ENCODE data around the gene SCN1B.
A peak's percentile ranks its signal among the peaks of the same experiment; 100 is the strongest.
"Not testable (repeated sequence)": the region's sequence is repeated elsewhere in the genome, so short reads cannot be mapped to it uniquely, and the experiment has no call there.

Gene SCN1B

DNA sequence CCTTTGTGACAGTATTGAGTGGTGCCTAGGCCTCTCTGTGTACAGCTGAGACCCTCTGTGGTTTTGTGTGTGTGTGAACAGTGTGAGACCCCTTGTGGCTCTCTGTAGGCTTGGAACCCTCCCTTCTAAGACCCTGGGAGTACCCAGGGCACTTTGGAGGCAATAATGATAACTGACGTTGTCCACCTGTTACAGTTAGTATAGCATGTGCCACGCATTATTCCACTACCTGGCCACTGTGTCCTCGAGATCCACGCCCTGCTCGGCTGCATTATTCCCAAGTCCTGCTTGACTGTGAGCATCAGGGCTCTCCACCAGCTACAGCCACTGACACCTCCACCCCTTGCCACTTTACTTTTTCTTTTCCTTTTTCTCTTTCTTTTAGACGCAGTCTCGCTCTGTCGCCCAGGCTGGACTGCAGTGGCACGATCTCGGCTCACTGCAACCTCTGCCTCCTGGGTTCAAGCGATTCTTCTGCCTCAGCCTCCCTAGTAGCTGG is 28.2 kb upstream of the SCN1B start:
- no peak for DNase-seq

DNA sequence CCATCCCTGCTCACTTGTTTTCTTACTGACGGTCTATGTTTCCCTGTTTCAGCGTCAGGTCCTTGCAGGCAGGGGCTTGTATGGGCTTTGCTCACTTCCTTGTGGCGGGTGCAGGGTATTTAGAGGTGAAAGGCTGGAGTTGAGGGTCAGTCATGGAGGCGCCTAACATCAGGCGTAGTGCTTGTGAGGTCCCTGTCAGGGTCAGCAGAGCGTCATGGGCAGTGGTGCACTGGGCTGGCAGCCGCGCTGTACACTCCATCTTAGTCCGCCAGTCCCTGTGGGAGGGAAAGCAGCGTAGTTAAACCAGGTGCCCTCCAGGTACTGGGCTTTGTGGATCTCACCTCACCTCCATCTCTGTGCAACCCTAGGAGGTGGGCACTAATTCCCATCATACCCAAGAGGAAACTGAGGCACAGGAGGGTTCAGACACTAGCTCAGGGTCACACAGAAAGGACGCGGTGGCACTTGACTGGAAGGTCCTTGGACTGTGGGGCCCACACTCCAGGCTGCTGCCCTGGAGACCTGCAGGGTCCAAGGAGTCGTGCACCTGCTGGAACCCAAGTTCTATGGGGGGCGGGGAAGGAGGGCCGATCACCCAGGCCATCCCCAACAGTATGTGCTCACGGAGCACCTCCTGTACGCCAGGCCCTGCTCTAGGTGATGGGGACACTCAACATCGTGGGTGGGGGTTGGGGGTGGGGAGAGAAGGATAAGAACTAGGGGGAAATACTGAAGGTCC is 25.6 kb upstream of the SCN1B start:
- no peak for DNase-seq

DNA sequence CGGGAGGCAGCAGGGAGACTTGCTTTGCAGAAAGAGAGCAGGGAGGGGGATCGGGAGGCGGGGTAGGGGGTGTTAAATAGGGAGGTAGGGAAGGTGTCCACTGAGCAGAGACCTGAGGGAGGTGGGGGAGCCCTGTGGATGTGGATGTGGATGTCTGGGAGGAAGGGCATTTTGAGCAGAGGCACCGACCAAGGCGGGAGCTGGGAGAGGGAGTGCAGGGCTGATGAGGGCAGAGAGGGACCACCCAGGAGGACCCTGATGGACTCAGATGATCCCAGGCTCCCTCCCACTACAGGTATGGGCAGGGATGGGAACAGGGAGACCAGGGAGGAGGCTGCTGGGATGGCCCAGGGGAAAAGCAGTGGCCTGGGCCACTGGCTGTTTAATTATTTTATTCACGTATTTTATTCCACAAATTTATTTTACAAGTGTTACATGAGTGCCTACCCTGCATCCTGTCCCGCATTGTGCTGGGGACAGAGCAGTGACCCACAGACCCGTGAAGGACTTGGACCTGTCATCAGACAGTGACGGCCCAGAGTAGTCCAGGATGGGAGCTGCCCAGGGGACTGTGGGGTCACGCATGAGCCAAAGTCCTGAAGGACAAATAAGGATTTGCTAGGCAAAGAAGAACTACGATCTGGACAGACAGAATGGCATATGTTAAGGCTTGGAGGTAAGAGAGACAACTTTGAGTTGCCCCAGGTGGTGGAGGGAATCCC is 24.9 kb upstream of the SCN1B start:
- no peak for DNase-seq

DNA sequence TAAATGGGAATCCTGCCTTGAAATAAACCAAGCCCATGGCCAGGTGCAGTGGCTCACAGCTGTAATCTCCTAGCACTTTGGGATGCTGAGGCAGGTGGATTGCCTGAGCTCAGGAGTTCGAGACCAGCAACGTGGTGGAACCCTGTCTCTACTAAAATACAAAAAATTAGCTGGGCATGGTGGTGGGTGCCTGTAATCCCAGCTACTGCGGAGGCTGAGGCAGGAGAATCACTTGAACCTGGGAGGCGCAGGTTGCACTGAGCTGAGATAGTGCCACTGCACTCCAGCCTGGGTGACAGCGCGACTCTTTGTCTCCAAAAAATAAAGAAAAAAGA is 24.3 kb upstream of the SCN1B start:
- not testable (repeated sequence) for DNase-seq

DNA sequence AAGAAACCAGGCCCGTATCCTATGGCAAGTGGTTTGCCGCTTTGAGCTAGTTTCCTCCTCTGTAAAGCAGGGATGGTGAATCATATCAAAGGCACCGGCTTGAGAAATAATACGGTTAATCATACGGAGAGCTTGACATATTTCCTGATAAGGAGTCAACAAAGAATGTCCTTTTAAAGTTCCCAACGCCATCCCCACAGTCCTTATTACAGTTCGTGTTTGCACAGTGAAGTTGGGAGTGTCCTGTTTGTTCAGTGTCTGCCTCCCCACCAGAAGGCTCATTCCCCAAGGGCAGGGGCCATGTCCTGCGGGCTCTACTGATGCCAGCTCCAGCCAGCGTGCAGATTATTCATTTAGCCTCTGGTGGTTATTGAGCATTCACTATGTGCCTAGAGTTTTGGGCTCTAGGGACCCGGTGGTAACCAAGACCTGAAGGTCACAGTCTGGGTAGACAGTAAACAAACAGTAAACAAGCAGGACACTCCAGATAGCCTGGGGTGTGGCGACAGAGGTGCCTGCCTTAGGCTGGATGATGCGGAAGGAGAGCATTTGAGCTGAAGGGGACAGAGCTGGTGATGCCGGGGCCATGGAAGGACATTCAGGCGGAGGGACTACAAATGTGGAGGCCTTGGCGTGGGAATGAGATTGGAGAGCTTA is 23.8 kb upstream of the SCN1B start:
- DNase-seq = no peak

DNA sequence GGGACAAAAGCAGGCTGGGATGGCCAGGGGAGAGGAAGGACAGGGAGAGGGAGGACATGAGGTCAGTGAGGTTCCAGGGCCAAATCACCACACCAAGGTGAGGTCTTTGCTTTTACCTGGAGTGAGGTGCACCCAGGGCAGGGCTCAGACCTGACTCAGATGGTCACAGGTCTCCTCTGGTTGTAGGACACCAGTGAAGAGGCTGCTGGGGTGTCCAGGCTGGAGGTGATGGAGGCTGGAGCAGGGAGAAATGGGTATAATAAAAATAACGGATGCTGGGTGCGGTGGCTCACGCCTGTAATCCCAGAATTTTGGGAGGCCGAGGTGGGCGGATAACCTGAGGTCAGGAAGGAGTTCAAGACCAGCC is 23.3 kb upstream of the SCN1B start:
- DNase-seq = no peak

DNA sequence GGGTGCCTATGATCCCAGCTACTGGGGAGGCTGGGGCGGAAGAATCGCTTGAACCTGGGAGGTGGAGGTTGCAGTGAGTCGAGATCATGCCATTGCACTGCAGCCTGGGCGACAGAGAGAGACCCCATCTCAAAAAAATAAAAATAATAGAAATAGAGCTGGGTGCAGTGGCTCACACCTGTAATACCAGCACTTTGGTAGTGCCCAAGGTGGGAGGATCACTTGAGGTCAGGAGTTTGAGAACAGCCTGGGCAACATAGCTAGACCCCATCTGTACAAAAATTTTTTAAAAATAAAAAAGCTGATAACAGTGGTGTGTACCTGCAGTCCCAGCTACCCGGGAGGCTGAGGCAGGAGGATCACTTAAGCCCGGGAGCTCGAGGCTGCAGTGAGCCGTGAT is 22.8 kb upstream of the SCN1B start:
- DNase-seq = not testable (repeated sequence)

DNA sequence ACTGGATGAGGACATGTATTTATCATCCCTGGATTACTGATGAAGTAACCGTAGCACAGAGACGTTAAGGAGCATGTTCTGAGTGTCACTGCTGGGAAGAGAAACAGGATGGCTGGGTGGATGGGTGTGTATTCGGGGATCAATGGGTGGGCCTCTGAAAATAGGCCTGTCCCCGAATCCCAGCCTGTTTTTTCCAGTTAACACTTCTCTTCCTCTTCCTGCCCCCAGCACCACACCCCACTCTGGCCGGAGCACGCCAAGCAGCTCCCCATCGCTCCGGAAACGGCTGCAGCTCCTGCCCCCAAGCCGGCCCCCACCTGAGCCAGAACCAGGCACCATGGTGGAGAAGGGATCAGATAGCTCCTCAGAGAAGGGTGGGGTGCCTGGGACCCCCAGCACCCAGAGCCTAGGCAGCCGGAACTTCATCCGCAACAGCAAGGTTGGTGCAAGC is 21.4 kb upstream of the SCN1B start:
- no peak for DNase-seq

DNA sequence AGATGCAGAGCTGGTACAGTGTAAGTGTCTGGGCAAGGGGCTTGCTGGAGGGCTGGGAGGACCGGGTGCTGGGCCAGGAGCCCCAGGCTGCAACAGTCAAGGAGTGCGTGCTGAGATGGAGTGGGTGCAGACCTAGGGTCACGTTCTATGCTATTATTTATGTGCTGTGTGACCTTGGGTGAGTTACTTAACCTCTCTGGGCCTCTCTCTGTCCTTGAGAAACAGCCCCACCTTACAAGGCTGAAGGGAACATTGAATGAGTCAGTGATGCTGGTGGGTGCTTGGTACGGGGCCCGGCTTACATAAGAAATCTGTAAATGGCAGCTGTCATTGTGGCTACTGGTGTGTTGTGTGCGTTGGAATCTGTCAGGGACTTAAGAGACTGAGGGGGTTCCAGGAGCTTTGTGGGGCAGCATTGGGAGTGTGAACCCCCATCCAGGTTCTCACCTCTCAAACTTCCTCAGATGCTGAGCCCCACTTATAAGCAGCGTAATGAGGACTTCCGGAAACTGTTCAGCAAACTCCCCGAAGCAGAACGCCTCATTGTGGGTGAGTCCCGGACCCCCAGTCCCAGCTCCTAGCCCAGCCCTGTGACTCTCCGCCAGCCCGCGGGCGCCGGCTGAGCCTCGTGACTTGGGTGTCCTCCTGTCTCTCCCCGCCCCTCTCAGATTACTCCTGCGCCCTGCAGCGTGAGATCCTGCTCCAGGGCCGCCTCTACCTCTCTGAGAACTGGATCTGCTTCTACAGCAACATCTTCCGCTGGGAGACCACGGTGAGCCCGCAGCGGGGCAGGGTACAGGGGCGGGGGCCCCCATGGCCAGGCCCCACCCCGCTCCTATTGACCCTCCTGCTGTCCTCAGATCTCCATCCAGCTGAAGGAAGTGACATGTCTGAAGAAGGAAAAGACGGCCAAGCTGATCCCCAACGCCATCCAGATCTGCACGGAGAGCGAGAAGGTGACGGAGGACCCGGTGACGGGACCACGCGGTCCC is 20.6 kb upstream of the SCN1B start:
- DNase-seq = no peak

DNA sequence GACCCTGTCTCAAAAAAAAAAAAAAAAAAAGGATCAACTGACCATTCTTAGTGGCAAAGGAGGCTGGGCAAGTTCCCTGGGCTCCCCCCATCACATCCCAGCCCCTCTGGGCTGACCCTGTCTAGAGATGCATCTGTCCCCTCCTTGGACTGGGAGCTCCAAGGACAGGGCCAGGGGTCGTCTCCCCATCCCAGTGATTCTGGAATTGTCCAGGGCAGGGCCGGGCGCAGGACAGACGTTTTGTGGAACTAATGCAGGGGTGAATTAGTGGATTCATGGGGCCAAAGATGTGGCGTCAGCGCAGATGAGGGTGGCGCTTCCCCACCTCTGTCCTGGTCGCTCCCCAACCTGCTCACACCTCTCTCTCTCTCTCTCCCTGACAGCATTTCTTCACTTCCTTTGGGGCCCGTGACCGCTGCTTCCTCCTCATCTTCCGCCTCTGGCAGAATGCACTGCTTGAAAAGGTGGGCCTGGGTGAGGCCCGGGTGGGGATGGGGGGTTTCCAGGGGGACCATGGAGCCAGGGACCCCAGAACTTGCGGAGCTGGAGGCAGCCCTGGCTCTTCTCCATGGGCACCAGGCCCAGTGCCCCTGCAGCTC is 19.1 kb upstream of the SCN1B start:
- DNase-seq = no peak

DNA sequence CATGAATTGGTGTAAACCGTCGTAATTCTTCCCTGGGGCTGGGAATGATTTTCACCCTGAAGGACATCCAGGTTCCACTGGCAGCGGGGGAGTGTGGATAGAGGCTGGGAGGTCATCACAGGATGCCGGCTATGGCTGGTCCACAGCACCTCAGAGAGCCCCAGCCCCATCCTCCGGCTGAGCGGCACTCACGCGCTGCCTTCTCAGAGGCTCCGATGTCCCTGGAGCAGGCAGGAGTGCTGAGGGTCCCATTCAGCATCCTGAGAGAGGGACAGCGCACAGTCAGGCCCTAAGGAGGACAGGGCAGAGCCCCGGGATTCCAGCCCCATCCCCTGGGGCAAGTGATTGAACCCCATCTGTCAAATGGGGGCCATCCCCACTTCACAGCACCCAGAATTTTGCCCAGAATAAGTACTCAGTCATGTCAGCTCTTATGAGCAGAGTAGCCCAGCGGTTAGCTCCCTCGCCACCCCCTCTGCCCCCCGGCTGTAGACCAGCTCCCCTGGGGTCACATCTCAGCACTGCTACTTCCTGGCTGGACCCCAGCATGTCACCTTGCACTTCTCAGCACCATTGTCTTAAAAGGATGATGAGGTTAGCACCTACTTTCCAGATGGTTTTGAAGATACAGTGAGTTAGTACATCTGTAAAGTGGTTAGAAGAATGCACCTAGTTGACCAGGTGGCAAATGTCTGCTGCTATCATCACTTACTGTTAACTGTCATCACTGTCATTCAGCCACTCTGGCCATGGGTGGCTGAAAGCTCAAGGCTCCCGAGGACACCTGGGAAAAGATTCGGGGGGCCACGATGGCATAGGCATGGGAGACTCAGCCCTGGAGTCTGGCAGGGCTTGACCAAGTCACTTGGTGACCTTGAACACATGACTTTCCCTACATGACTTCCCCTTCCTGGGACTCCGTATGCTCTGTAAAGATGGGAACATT is 18.3 kb upstream of the SCN1B start:
- no peak for DNase-seq

DNA sequence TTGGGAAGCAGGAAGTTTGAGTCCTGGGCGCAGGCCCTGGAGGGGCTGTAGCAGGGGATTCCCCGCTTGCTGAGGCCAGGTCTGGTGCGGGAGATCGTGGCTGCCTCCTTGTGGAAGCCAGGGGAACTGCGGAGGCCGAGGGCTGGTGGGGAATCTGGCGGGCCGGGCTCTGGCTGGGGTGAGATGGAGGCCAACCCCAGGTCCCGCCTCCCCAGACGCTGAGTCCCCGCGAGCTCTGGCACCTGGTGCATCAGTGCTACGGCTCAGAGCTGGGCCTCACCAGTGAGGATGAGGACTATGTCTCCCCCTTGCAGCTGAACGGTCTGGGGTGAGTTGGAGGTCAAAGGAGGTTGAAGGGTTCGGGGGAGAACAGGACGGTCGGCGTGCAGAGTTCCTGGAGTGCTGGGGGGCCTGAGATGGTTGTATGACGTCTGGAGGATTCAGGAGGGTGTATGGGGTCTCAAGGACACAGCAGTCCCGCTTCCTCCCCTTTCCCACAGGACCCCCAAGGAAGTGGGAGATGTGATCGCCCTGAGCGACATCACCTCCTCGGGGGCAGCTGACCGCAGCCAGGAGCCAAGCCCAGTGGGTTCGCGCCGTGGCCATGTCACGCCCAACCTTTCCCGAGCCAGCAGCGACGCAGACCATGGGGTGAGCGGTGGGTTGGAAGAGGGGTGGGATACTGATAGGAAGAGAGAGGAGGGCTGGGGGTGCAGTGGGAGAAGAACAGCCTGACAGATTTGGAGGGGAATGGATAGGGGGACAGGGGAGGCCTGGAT is 17.0 kb upstream of the SCN1B start:
- peak; percentile 83 for DNase-seq

DNA sequence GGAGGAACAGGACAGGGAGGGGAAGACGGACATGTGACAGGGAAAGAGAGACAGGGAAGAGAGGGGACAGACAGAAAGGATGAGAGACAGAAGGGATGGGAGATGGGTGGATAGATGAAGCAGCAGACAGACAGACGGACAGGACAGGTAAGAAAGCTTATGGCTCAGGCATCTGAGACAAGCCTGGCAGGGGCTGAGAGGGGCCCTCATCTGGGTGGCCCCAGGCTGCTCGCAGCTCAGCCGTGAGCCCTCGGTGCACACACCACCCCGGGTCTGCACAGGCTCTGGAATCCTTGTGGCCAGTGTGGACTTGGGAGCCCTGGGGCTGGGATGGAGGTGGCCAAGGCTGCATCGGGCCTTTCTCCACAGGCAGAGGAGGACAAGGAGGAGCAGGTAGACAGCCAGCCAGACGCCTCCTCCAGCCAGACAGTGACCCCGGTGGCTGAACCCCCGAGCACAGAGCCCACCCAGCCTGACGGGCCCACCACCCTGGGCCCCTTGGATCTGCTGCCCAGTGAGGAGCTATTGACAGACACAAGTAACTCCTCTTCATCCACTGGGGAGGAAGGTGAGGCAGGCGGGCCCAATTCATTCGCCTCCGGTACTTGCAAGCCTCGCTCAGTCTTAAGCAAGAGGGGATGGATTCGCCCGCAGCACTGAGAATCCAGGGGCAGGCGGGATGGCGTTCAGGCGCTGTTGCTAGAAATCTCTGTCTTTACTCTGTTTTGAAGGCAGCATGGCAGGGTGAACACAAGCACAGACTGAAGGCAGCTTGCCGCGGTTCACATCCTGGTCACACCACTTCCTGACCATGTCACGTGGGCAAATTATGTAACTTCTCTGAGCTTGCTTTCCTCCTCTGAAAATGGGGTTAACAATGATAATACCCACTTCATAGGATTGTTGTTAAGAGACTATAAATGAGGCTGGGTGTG is 16.2 kb upstream of the SCN1B start:
- peak; percentile 64 for DNase-seq

DNA sequence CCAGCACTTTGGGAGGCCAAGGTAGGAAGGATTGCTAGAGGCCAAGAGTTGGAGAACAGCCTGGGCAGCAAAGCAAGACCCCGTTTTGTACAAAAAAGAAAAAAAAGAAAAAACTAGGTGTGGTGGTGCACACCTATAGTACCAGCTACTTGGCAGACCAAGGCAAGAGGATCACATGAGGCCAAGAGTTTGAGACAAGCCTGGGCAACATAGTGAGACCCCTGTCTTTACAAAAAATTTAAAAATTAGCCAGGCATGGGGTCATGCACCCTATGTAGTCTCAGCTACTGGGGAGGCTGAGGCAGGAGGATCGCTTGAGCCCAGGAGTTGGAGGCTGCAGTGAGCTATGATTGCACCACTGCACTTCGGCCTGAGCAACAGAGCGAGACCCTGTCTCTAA is 15.5 kb upstream of the SCN1B start:
- DNase-seq = not testable (repeated sequence)

DNA sequence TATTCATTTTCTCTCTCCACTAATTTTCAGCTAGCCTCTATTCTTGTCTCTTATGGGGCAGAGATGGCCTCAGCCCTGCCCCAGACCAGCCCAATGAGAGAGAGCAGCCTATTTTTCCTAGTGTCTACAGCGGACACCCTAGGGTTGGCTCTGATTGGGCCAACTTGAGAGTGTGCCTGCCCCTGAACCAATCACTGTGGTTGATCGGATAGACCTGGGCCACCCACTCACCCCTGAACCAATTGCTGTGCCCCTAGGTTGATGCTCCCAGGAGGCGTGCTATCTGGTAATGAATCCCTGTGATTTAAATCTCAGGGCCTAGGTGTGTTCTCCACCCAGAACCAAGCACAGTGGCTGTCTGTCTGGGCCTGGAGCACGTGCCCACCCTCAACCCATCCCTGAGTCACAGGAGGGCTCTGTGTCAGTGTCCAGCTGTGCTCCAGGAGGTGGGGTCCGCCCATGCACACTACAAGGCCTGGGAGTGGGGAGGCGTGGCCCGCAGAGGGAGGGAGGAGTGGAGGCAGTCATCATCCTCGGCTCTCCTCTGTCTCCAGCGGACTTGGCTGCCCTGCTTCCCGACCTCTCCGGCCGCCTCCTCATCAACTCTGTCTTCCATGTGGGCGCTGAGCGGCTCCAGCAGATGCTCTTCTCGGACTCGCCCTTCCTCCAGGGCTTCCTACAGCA is 14.9 kb upstream of the SCN1B start:
- DNase-seq = no peak

DNA sequence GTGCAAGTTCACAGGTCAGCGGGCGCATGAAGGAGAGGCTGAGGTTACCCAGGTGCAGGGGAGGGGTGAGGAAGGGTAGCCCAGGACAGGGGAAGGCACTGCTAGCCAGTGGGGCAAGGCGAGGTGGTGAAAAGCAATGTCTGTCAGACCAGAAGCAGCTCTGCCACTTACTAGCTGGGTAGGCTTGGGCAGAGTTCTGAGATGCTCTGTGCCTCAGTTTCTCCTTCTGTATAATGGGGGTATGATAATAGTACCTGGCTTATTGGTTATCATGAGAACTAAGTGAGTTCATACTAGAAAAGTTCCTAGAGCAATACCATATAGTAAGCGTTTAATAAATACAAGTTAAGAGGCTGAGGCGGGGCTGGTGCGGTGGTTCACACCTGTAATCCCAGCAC is 14.3 kb upstream of the SCN1B start:
- DNase-seq = no peak

DNA sequence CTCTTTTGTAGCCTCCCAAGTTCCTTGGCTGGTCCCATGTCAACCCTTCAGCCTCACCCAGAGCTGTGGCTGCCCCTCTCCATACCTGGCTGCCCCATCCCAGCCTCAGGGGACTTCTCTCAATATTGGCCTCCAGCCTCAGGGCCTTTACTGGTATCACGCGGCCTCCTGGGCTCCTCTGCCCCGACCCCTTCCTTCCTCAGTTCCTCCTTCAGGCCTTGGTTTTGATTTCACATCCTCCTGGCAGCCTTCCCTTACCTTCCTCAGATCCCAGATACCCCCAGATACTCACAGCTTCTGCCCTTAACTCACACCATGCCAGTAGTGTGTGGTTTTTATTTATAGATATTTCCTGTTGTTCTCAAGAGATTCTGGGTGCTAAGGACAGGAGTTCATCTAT is 12.8 kb upstream of the SCN1B start:
- no peak for DNase-seq

DNA sequence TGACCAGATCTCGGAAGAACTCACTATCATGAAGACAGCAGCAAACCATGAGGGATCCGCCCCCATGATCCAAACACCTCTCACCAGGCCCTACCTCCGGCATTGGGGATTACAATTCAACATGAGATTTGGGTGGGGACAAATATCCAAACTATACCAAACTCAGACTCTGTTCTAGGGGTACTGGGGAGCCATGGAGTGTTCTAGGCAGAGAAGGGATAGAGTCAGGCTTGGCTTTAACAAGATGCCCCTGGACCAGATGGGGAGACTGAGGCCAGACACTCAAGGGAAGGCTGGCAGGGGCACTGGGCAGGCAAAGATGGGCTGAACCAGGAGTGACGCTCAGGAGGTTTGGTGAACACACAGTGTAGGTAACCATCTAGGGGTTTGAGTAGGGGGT is 11.9 kb upstream of the SCN1B start:
- DNase-seq = no peak

All from T-helper 9 cell (primary cell).